ENCODE results near the gene CDKN2AIPNL. TPM values are rescaled to one million over a fixed set of nuclear protein-coding genes. Genes with fewer than 3 reads are reported as not detected.

Gene CDKN2AIPNL
- total and polyA plus RNA-seq, 2 of the 13 experiments (the other 11 are each of a cell fraction or from before 2014, with no cell fraction given): 17.4 to 46.5 TPM

- no peak for TF ChIP-seq ZNF646 (CRISPR knock-in tag; IDR thresholded peaks at IDR 0.05)
- TF ChIP-seq KLF9 (CRISPR knock-in tag; IDR thresholded peaks at IDR 0.05; ENCODE audit: low read depth): peak; percentile 48; the same call in 1 of the 2 replicates
- 0 out of 2 replicates have a peak, but pooled peaks have one; percentile 54 for TF ChIP-seq FOXJ3 (CRISPR knock-in tag; IDR thresholded peaks at IDR 0.05; ENCODE audit: borderline replicate concordance)
- TF ChIP-seq HOXA3 (CRISPR knock-in tag; IDR thresholded peaks at IDR 0.05): peak; percentile 85
- 0 out of 2 replicates have a peak, but pooled peaks have one; percentile 20 for TF ChIP-seq SMAD1 (CRISPR knock-in tag; IDR thresholded peaks at IDR 0.05; ENCODE audit: borderline replicate concordance, low read depth)
- TF ChIP-seq RCOR2 (CRISPR knock-in tag; IDR thresholded peaks at IDR 0.05): peak; percentile 25; the same call in 1 of the 2 replicates
- TF ChIP-seq ZNF737 (CRISPR knock-in tag; IDR thresholded peaks at IDR 0.05; ENCODE audit: borderline replicate concordance): no peak
- peak; percentile 74; the same call in 1 of the 2 replicates for TF ChIP-seq ZNF569 (CRISPR knock-in tag; IDR thresholded peaks at IDR 0.05; ENCODE audit: borderline replicate concordance)
- TF ChIP-seq, protein P1, sequence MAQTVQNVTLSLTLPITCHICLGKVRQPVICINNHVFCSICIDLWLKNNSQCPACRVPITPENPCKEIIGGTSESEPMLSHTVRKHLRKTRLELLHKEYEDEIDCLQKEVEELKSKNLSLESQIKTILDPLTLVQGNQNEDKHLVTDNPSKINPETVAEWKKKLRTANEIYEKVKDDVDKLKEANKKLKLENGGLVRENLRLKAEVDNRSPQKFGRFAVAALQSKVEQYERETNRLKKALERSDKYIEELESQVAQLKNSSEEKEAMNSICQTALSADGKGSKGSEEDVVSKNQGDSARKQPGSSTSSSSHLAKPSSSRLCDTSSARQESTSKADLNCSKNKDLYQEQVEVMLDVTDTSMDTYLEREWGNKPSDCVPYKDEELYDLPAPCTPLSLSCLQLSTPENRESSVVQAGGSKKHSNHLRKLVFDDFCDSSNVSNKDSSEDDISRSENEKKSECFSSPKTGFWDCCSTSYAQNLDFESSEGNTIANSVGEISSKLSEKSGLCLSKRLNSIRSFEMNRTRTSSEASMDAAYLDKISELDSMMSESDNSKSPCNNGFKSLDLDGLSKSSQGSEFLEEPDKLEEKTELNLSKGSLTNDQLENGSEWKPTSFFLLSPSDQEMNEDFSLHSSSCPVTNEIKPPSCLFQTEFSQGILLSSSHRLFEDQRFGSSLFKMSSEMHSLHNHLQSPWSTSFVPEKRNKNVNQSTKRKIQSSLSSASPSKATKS (CRISPR knock-in tag; IDR thresholded peaks at IDR 0.05): 0 out of 2 replicates have a peak, but pooled peaks have one; percentile 21
- TF ChIP-seq RAD51 (IDR thresholded peaks at IDR 0.05; ENCODE audit: borderline replicate concordance): peak; percentile 100
- 0 out of 2 replicates have a peak, but pooled peaks have one; percentile 21 for TF ChIP-seq ZNF558 (CRISPR knock-in tag; IDR thresholded peaks at IDR 0.05; ENCODE audit: borderline replicate concordance)
- TF ChIP-seq ZNF207 (IDR thresholded peaks at IDR 0.05; ENCODE audit: borderline replicate concordance): peak; percentile 99
- peak; percentile 55; the same call in 1 of the 2 replicates for TF ChIP-seq ZFX (CRISPR knock-in tag; IDR thresholded peaks at IDR 0.05; ENCODE audit: low read depth)
- no peak for TF ChIP-seq FUBP1 (CRISPR knock-in tag; IDR thresholded peaks at IDR 0.05; ENCODE audit: borderline replicate concordance)
These were observed 40.5 kb downstream of the CDKN2AIPNL start, which contains the start of gene UBE2B (continued) for GRCh38 chr5:134370871-134371833.

Measured in HepG2 (cell line).